Ovary (tissue), 9 donors: ENCODE measurements around the gene ATXN1. TPM values are rescaled to one million over a fixed set of nuclear protein-coding genes. Genes with fewer than 3 reads are reported as not detected.
A peak's percentile ranks its signal among the peaks of the same experiment; 100 is the strongest.

ENCODE experiments used
- DNase-seq, 5 donors: peaks; one replicate each; pipeline ENCODE4 v3.0.0-alpha.2; 2019 to 2020
- H3K27ac ChIP-seq, 2 donors: fragments of 200-600 bp; one replicate each; pipeline versions ENCODE4 v1.5.1 to v1.8.0; 2019 to 2022
- H3K27me3 ChIP-seq: fragments of 200-600 bp; one replicate; pipeline ENCODE4 v1.8.0; 2022
- H3K36me3 ChIP-seq: fragments of 200-600 bp; sonication (generic); one replicate; pipeline ENCODE4 v1.5.1; 2019
- H3K4me1 ChIP-seq: one replicate; pipeline ENCODE4 v1.8.1; 2013; ENCODE audit warnings: mild to moderate bottlenecking, moderate library complexity; ENCODE audit not compliant: insufficient read depth
- H3K4me3 ChIP-seq: fragments of 200-600 bp; sonication (generic); one replicate; pipeline ENCODE4 v1.5.1; 2017
- H3K9me3 ChIP-seq, 2 donors: fragments of 200-600 bp in 1 of 2; sonication (generic) in 1 of 2; one replicate each; pipeline versions ENCODE4 v1.5.1 to v1.8.1; 2013 to 2019; ENCODE audit warnings: mild to moderate bottlenecking in 1 of 2, moderate library complexity in 1 of 2
- CTCF ChIP-seq, 3 donors: fragments of 450-650 bp in 2 of 3; fragments of 200-600 bp in 1 of 3; IDR thresholded peaks; one replicate each; pipeline versions ENCODE4 v1.5.1 to v1.8.0; 2016 to 2022; ENCODE audit warnings: antibody characterized with exemption in 3 of 3, mild to moderate bottlenecking in 1 of 3
- EP300 ChIP-seq: sonication (generic); formaldehyde crosslinking; IDR thresholded peaks from one replicate; pipeline ENCODE4 v1.6.1; 2017; ENCODE audit warnings: antibody characterized with exemption
- POLR2A ChIP-seq: fragments of 450-650 bp; IDR thresholded peaks from one replicate; pipeline ENCODE4 v1.6.1; 2017; ENCODE audit warnings: antibody characterized with exemption, mild to moderate bottlenecking, moderate library complexity
- WGBS, 3 donors: extraction: QIAGEN DNeasy Blood & Tissue Kit in 1 of 3; methylation state at CpG; one replicate each; pipeline versions ENCODE4 v1.1.5 to v1.1.7; 2013 to 2017; 5-methylcytosine and 5-hydroxymethylcytosine counted together
- intact Hi-C, 4 donors: fragments of 100-400 bp; cut with DNase I; formaldehyde crosslinking; loops; one replicate each; pipeline versions ENCODE4 v1.11.0 to v1.15.1; 2022 to 2023
- polyA plus RNA-seq, 2 donors: library from polyadenylated mRNA; stranded (reverse); fragments of 200-250 nt in 1 of 2; fragments of 350-450 nt in 1 of 2; fragmentation: Illumina TruSeq in 1 of 2; extraction: RNeasy Lipid Tissue Mini Kit (QIAGEN cat#74804) in 1 of 2; gene quantifications; one replicate each; pipeline ENCODE4 v1.2.3, GENCODE V29; 2013 to 2014
- total RNA-seq, 7 donors: library from RNA; depleted of rRNA in 2 of 7; stranded (reverse); fragments of >200 nt in 2 of 7; fragmentation: NEBNext Ultra II Directional in 3 of 7; extraction: Animal tissue kit (Norgen Biotek cat#: 25700) in 3 of 7; gene quantifications; one replicate each; pipeline versions ENCODE4 v1.1.0 to v1.2.4, GENCODE V29; 2016 to 2023
- donor health status: DM: no; HTN: no; CAD: no; lungs with moderate emphysema.
- donor health status: DM: no; HTN: no; CAD: no.
- donor health status: Bipolar disorder and iron deficiency.
- donor health status: DM: yes; HTN: yes; CAD: no.
- donor health status: DM: no; HTN: no; CAD: no.
- donor health status: DM: yes; HTN: yes; CAD: no.

The ATXN1 gene
- total and polyA plus RNA-seq, 9 donors: 7.3 to 38.2 (median 30.4) TPM

- Histone ChIP-seq H3K9me3 (no peaks in the 10 kb centered on the region), H3K36me3 (no peaks in the 10 kb centered on the region), H3K4me3 (no peak overlapping the region), H3K4me1 (peaks cover 2% of the 10 kb centered on the region), H3K27ac (peak overlapping the region in 1 of 2 donors; percentile 43), H3K27me3 (no peaks in the 10 kb centered on the region)
- TF ChIP-seq EP300 (no peak), CTCF (IDR thresholded peaks at IDR 0.05) (no peak), POLR2A (no peak)
- intact Hi-C loops: no loop called here
- no peak for DNase-seq
- WGBS, 3 donors: 79 to 85% (median 84%) methylated on average over 10 of the region's 10 CpGs
Measured at GRCh38 chr6:16278048-16278724, 483.1 kb downstream of the ATXN1 start.

GRCh38 chr6:16277101-16277981 lies 483.9 kb downstream of the ATXN1 start:
- H3K36me3 ChIP-seq: no peaks in the 10 kb centered on the region
- TF ChIP-seq EP300: no peak
- peak in 2 of 3 donors; percentile 15 to 18 for TF ChIP-seq CTCF (IDR thresholded peaks at IDR 0.05)
- no peaks in the 10 kb centered on the region for H3K27me3 ChIP-seq
- H3K4me1 ChIP-seq: peaks cover 2% of the 10 kb centered on the region
- peak; percentile 70 to 79 (median 75) for DNase-seq
- intact Hi-C loops: no loop called here
- 30 to 38% (median 36%) methylated on average over 18 of the region's 18 CpGs for WGBS, 3 donors
- no peaks in the 10 kb centered on the region for H3K9me3 ChIP-seq
- no peak overlapping the region for H3K4me3 ChIP-seq
- peak overlapping the region; percentile 5 to 43 for H3K27ac ChIP-seq

- H3K27ac ChIP-seq: no peak overlapping the region
- WGBS, 3 donors: 91 to 97% (median 94%) methylated on average over 10 of the region's 10 CpGs
- no peaks in the 10 kb centered on the region for H3K27me3 ChIP-seq
- H3K9me3 ChIP-seq: no peaks in the 10 kb centered on the region
- H3K36me3 ChIP-seq: no peaks in the 10 kb centered on the region
- TF ChIP-seq POLR2A: no peak
- TF ChIP-seq EP300: no peak
- no peak for TF ChIP-seq CTCF (IDR thresholded peaks at IDR 0.05)
- no peak for DNase-seq
- H3K4me1 ChIP-seq: peaks cover 2% of the 10 kb centered on the region
- intact Hi-C loops: no loop called here
- no peak overlapping the region for H3K4me3 ChIP-seq
Measured at GRCh38 chr6:16274885-16275589, 486.2 kb downstream of the ATXN1 start.

- no peaks in the 10 kb centered on the region for H3K9me3 ChIP-seq
- DNase-seq: no peak
- no peaks in the 10 kb centered on the region for H3K36me3 ChIP-seq
- intact Hi-C loops: no loop called here
- no peaks in the 10 kb centered on the region for H3K27me3 ChIP-seq
- TF ChIP-seq CTCF (IDR thresholded peaks at IDR 0.05) (no peak), EP300 (no peak), POLR2A (no peak)
- no peak overlapping the region for H3K27ac ChIP-seq
- no peak overlapping the region for H3K4me3 ChIP-seq
- H3K4me1 ChIP-seq: peaks cover 2% of the 10 kb centered on the region
- WGBS, 3 donors: 77 to 93% (median 78%) methylated on average over 4 of the region's 4 CpGs
Measured at GRCh38 chr6:16274483-16274882, 486.8 kb downstream of the ATXN1 start.
